ENCODE results near the gene DGKI.

GRCh38 chr7:137597856-137598255 lies 248.9 kb downstream of the DGKI start:
- TF ChIP-seq EP300 (IDR thresholded peaks at IDR 0.05) (no peak), CTCF (IDR thresholded peaks at IDR 0.05) (no peak), POLR2A (IDR thresholded peaks at IDR 0.05) (no peak), POLR2AphosphoS5 (IDR thresholded peaks at IDR 0.05) (no peak)

Data from stomach (tissue), 4 donors.